Activated CD4-positive, alpha-beta T cell treated with anti-CD3 and anti-CD28 coated beads, Interleukin-2, amount 10 ng/mL, durations not matched to agents 24 days and 14 days (primary cell): ENCODE data around the gene ANK3. TPM values are rescaled to one million over a fixed set of nuclear protein-coding genes. Genes with fewer than 3 reads are reported as not detected.
A peak's percentile ranks its signal among the peaks of the same experiment; 100 is the strongest.

Source experiments
- DNase-seq: peaks from one replicate; pipeline ENCODE4 v3.0.0; 2022
- H3K27ac Mint-ChIP-seq: one replicate; pipeline ENCODE4 v1.8.0; 2022; ENCODE audit warnings: mild to moderate bottlenecking, mixed read lengths
- H3K27me3 Mint-ChIP-seq: one replicate; pipeline ENCODE4 v1.8.0; 2022; ENCODE audit warnings: mixed read lengths
- H3K36me3 Mint-ChIP-seq: one replicate; pipeline ENCODE4 v1.8.0; 2022; ENCODE audit warnings: low read depth, mild to moderate bottlenecking, mixed read lengths
- H3K4me1 Mint-ChIP-seq: one replicate; pipeline ENCODE4 v1.8.0; 2021; ENCODE audit warnings: mixed read lengths
- H3K4me3 Mint-ChIP-seq: one replicate; pipeline ENCODE4 v1.8.0; 2022; ENCODE audit warnings: mild to moderate bottlenecking, moderate library complexity, mixed read lengths
- H3K9me3 Mint-ChIP-seq: one replicate; pipeline ENCODE4 v1.8.0; 2021; ENCODE audit warnings: mixed read lengths
- intact Hi-C: fragments of 100-400 bp; cut with micrococcal nuclease; formaldehyde crosslinking; loops from one replicate; pipeline ENCODE4 v1.15.1; 2023
- total RNA-seq: library from RNA; stranded (reverse); gene quantifications from 2 replicates; pipeline ENCODE4 v1.2.3, GENCODE V29; 2022

Gene ANK3
- total RNA-seq, 1 donor from 2014 or later: 23.5 TPM

- Mint-ChIP-seq H3K4me1 (no peaks in the 10 kb centered on the region), H3K27ac (no peak overlapping the region), H3K27me3 (no peaks in the 10 kb centered on the region), H3K36me3 (peaks cover 10% of the 10 kb centered on the region), H3K9me3 (no peaks in the 10 kb centered on the region), H3K4me3 (no peak overlapping the region)
- no peak for DNase-seq
- intact Hi-C loops: no loop called here
Observed at GRCh38 chr10:60270426-60270825, 119.2 kb downstream of the ANK3 start.

GRCh38 chr10:60267802-60268201 is 121.9 kb downstream of the ANK3 start:
- DNase-seq: no peak
- Mint-ChIP-seq H3K36me3 (peaks cover 7% of the 10 kb centered on the region), H3K4me1 (no peaks in the 10 kb centered on the region), H3K27me3 (no peaks in the 10 kb centered on the region), H3K4me3 (no peak overlapping the region), H3K27ac (no peak overlapping the region), H3K9me3 (no peaks in the 10 kb centered on the region)
- intact Hi-C loops: no loop called here

GRCh38 chr10:60266513-60266912 is 123.2 kb downstream of the ANK3 start:
- intact Hi-C loops: no loop called here
- Mint-ChIP-seq H3K4me1 (no peaks in the 10 kb centered on the region), H3K36me3 (peaks cover 10% of the 10 kb centered on the region), H3K4me3 (no peak overlapping the region), H3K27ac (no peak overlapping the region), H3K9me3 (no peaks in the 10 kb centered on the region), H3K27me3 (no peaks in the 10 kb centered on the region)
- no peak for DNase-seq

- no peak overlapping the region for H3K4me3 Mint-ChIP-seq
- no peak for DNase-seq
- H3K36me3 Mint-ChIP-seq: peaks cover 20% of the 10 kb centered on the region
- no peak overlapping the region for H3K27ac Mint-ChIP-seq
- no peaks in the 10 kb centered on the region for H3K27me3 Mint-ChIP-seq
- peaks cover 10% of the 10 kb centered on the region for H3K4me1 Mint-ChIP-seq
- intact Hi-C loops: no loop called here
- no peaks in the 10 kb centered on the region for H3K9me3 Mint-ChIP-seq
Observed at GRCh38 chr10:60262647-60263126, 127.0 kb downstream of the ANK3 start.

- H3K36me3 Mint-ChIP-seq: peaks cover 24% of the 10 kb centered on the region
- H3K27ac Mint-ChIP-seq: no peak overlapping the region
- no peaks in the 10 kb centered on the region for H3K9me3 Mint-ChIP-seq
- no peak for DNase-seq
- no peak overlapping the region for H3K4me3 Mint-ChIP-seq
- peaks cover 10% of the 10 kb centered on the region for H3K4me1 Mint-ChIP-seq
- intact Hi-C loops: no loop called here
- H3K27me3 Mint-ChIP-seq: no peaks in the 10 kb centered on the region
Observed at GRCh38 chr10:60260321-60260720, 129.4 kb downstream of the ANK3 start.

GRCh38 chr10:60258429-60258797 is 131.3 kb downstream of the ANK3 start:
- Mint-ChIP-seq H3K4me3 (no peak overlapping the region), H3K4me1 (peaks cover 10% of the 10 kb centered on the region), H3K36me3 (peaks cover 23% of the 10 kb centered on the region), H3K27me3 (no peaks in the 10 kb centered on the region), H3K9me3 (no peaks in the 10 kb centered on the region), H3K27ac (no peak overlapping the region)
- intact Hi-C loops: no loop called here
- no peak for DNase-seq

- H3K4me3 Mint-ChIP-seq: no peak overlapping the region
- no peak for DNase-seq
- peaks cover 18% of the 10 kb centered on the region for H3K36me3 Mint-ChIP-seq
- peaks cover 10% of the 10 kb centered on the region for H3K4me1 Mint-ChIP-seq
- no peak overlapping the region for H3K27ac Mint-ChIP-seq
- intact Hi-C loops: no loop called here
- H3K9me3 Mint-ChIP-seq: no peaks in the 10 kb centered on the region
- no peaks in the 10 kb centered on the region for H3K27me3 Mint-ChIP-seq
Observed at GRCh38 chr10:60257767-60258428, 131.8 kb downstream of the ANK3 start.

- Mint-ChIP-seq H3K27me3 (no peaks in the 10 kb centered on the region), H3K9me3 (no peaks in the 10 kb centered on the region), H3K4me3 (no peak overlapping the region), H3K36me3 (peaks cover 4% of the 10 kb centered on the region), H3K27ac (no peak overlapping the region), H3K4me1 (peaks cover 3% of the 10 kb centered on the region)
- intact Hi-C loops: no loop called here
- no peak for DNase-seq
Observed at GRCh38 chr10:60254776-60255175, 134.9 kb downstream of the ANK3 start.

- intact Hi-C loops: no loop called here
- Mint-ChIP-seq H3K27me3 (no peaks in the 10 kb centered on the region), H3K4me1 (no peaks in the 10 kb centered on the region), H3K4me3 (no peak overlapping the region), H3K9me3 (no peaks in the 10 kb centered on the region), H3K36me3 (peaks cover 4% of the 10 kb centered on the region), H3K27ac (no peak overlapping the region)
- no peak for DNase-seq
Observed at GRCh38 chr10:60253484-60253883, 136.2 kb downstream of the ANK3 start.

- H3K9me3 Mint-ChIP-seq: no peaks in the 10 kb centered on the region
- peaks cover 4% of the 10 kb centered on the region for H3K36me3 Mint-ChIP-seq
- DNase-seq: no peak
- no peak overlapping the region for H3K27ac Mint-ChIP-seq
- H3K4me3 Mint-ChIP-seq: no peak overlapping the region
- intact Hi-C loops: no loop called here
- H3K27me3 Mint-ChIP-seq: no peaks in the 10 kb centered on the region
- H3K4me1 Mint-ChIP-seq: no peaks in the 10 kb centered on the region
Observed at GRCh38 chr10:60252688-60253087, 137.0 kb downstream of the ANK3 start.

GRCh38 chr10:60246382-60246781 is 143.3 kb downstream of the ANK3 start:
- Mint-ChIP-seq H3K27me3 (no peaks in the 10 kb centered on the region), H3K4me3 (no peak overlapping the region)
- DNase-seq: no peak

GRCh38 chr10:60239228-60239627 is 150.4 kb downstream of the ANK3 start:
- Mint-ChIP-seq H3K27ac (no peak overlapping the region), H3K4me1 (peaks cover 24% of the 10 kb centered on the region), H3K4me3 (no peak overlapping the region), H3K9me3 (no peaks in the 10 kb centered on the region), H3K27me3 (no peaks in the 10 kb centered on the region), H3K36me3 (no peaks in the 10 kb centered on the region)
- intact Hi-C loops: loop anchor here (2.0 to 10.0 kb wide), 9 partner anchors 196 to 1854 kb away; partner anchors contain the start of genes CCDC6, CDK1, RHOBTB1 and TFAM
- no peak for DNase-seq

More at GRCh38 chr10:60246382-60246781, 143.3 kb downstream of the ANK3 start:
- no peaks in the 10 kb centered on the region for H3K4me1 Mint-ChIP-seq
- H3K36me3 Mint-ChIP-seq: no peaks in the 10 kb centered on the region
- H3K9me3 Mint-ChIP-seq: no peaks in the 10 kb centered on the region
- H3K27ac Mint-ChIP-seq: no peak overlapping the region
- intact Hi-C loops: no loop called here

GRCh38 chr10:60238759-60239100 is 150.9 kb downstream of the ANK3 start:
- Mint-ChIP-seq H3K36me3 (peaks cover 2% of the 10 kb centered on the region), H3K27me3 (no peaks in the 10 kb centered on the region), H3K4me1 (peaks cover 24% of the 10 kb centered on the region), H3K9me3 (no peaks in the 10 kb centered on the region), H3K4me3 (peak overlapping the region; percentile 14), H3K27ac (no peak overlapping the region)
- intact Hi-C loops: loop anchor here (2.0 to 10.0 kb wide), 9 partner anchors 196 to 1854 kb away; partner anchors contain the start of genes CCDC6, CDK1, RHOBTB1 and TFAM
- DNase-seq: no peak

GRCh38 chr10:60237977-60238758 is 151.5 kb downstream of the ANK3 start:
- Mint-ChIP-seq H3K4me1 (peaks cover 24% of the 10 kb centered on the region), H3K27ac (peak overlapping the region; percentile 67), H3K4me3 (peak overlapping the region; percentile 73), H3K9me3 (no peaks in the 10 kb centered on the region), H3K36me3 (peaks cover 2% of the 10 kb centered on the region), H3K27me3 (no peaks in the 10 kb centered on the region)
- intact Hi-C loops: loop anchor here (2.0 to 10.0 kb wide), 10 partner anchors 27 to 1853 kb away; partner anchors contain the start of genes CCDC6, CDK1, RHOBTB1 and TFAM
- peak; percentile 68 for DNase-seq
